ENCODE measurements around the gene C1QTNF1.

DNA sequence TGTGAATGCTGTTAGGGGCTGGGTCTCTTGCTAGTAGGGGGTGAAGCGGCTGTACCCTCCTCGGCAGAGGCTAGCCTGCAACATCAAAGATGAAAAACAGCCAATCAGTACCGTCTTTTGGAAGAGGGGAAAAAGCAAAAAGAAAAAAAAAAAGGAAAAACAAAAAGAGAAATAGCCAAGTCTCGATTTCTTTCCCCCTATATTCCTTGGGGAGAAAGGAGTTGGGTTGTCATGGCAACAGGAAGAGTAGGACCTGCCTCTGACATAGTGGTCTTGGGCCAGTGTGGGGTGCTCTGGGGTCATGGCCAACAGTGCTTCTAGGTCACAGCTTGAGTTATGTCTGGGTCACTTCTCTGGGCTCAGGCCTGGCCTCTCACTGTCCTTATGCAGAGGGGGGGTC, 68.6 kb downstream of the C1QTNF1 start:
- TF ChIP-seq ZNF274 (IDR thresholded peaks at IDR 0.05; ENCODE audit: low read depth, low read length) (no peak), SUZ12 (IDR thresholded peaks at IDR 0.05; ENCODE audit: extremely low read depth, insufficient read depth, insufficient read length) (no peak), YY1 (IDR thresholded peaks at IDR 0.05; ENCODE audit: insufficient read depth, insufficient read length) (no peak)

All from NT2/D1 (cell line).